A549 (cell line): ENCODE results near the gene PNMA1. TPM values are rescaled to one million over a fixed set of nuclear protein-coding genes. Genes with fewer than 3 reads are reported as not detected.
A peak's percentile ranks its signal among the peaks of the same experiment; 100 is the strongest.

ENCODE experiments used
- ATAC-seq, 2 experiments: fragments of 200-7000 bp in 1 of 2; fragments of >200 bp in 1 of 2; cut with Nextera tagmentation in 1 of 2; cut with Tn5 transposase in 1 of 2; 3 replicates each; pipeline versions ENCODE4 v1.8.0 to v1.9.1; 2018 to 2020; ENCODE audit warnings: mild to moderate bottlenecking in 1 of 2, moderate library complexity in 1 of 2
- CTCF ChIA-PET: fragments of 300-600 bp; sonication (Branson Sonifier 250); formaldehyde crosslinking; extraction: SDS; loops from one replicate; lab custom pipeline; 2021; ENCODE audit warnings: antibody characterized with exemption, inconsistent platforms; lab: Yijun Ruan, JAX
- POLR2A ChIA-PET: fragments of 350-600 bp; formaldehyde crosslinking; extraction: SDS; loops from one replicate; lab custom pipeline; 2021; ENCODE audit warnings: antibody characterized with exemption, inconsistent platforms; lab: Yijun Ruan, JAX
- DNase-seq, 2 experiments: peaks; one replicate each; pipeline versions ENCODE4 v3.0.0 to v3.0.0-alpha.2; 2011 to 2016; ENCODE audit warnings: low read depth in 1 of 2, low spot score in 1 of 2
- FAIRE-seq: peaks from 2 replicates; lab custom pipeline; 2011; peaks lifted over from hg19 to GRCh38; lab: Jason Lieb, UNC
- H3K27ac ChIP-seq, 2 experiments: fragments of >200 bp; sonication (Bioruptor Twin); formaldehyde crosslinking; 3 replicates each; pipeline ENCODE4 v1.5.1; 2016 to 2017
- H3K4me1 ChIP-seq: fragments of >200 bp; sonication (Bioruptor Twin); formaldehyde crosslinking; 3 replicates; pipeline ENCODE4 v1.6.1; 2016
- H3K4me2 ChIP-seq: fragments of >200 bp; sonication (Bioruptor Twin); formaldehyde crosslinking; 3 replicates; pipeline ENCODE4 v1.6.1; 2016
- H3K4me3 ChIP-seq: fragments of >200 bp; sonication (Bioruptor Twin); formaldehyde crosslinking; 3 replicates; pipeline ENCODE4 v1.5.1; 2016
- H3K9me3 ChIP-seq: fragments of >200 bp; sonication (Bioruptor Twin); formaldehyde crosslinking; 3 replicates; pipeline ENCODE4 v1.6.1; 2016
- CBX8 ChIP-seq: fragments of 200-600 bp; sonication (generic); IDR thresholded peaks from 2 replicates; pipeline ENCODE4 v1.6.1; 2016
- CEBPB ChIP-seq, 2 experiments: fragments of >200 bp in 1 of 2; sonication (Bioruptor Twin) in 1 of 2; formaldehyde crosslinking in 1 of 2; IDR thresholded peaks; 2 replicates each; pipeline ENCODE4 v1.6.1; 2012 to 2016
- ESRRA ChIP-seq: fragments of 150-350 bp; IDR thresholded peaks from 2 replicates; pipeline ENCODE4 v1.6.1; 2014; ENCODE audit warnings: mild to moderate bottlenecking, low read length, borderline replicate concordance
- FOSL2 ChIP-seq, 2 experiments: fragments of 450-650 bp in 1 of 2; fragments of >200 bp in 1 of 2; sonication (Bioruptor Twin) in 1 of 2; formaldehyde crosslinking; IDR thresholded peaks; 2 replicates each; pipeline versions ENCODE4 v1.5.0 to v1.6.1; 2016 to 2020; ENCODE audit warnings: mild to moderate bottlenecking in 1 of 2, moderate library complexity in 1 of 2
- MYC ChIP-seq: IDR thresholded peaks from 2 replicates; pipeline ENCODE4 v1.6.1; 2012; ENCODE audit warnings: mild to moderate bottlenecking, inconsistent platforms, low read length, improper control_type of control experiment, borderline replicate concordance
- PHF8 ChIP-seq: fragments of 200-600 bp; sonication (generic); IDR thresholded peaks from 2 replicates; pipeline ENCODE4 v1.6.1; 2016; ENCODE audit warnings: low read depth, mild to moderate bottlenecking, antibody characterized with exemption, moderate library complexity, borderline replicate concordance
- POLR2A ChIP-seq: IDR thresholded peaks from 2 replicates; pipeline ENCODE4 v1.6.1; 2012; ENCODE audit warnings: mild to moderate bottlenecking, low read length
- RAD21 ChIP-seq, 2 experiments: fragments of >200 bp in 1 of 2; sonication (Bioruptor Twin) in 1 of 2; formaldehyde crosslinking in 1 of 2; IDR thresholded peaks in 1 of 2; conservative IDR thresholded peaks in 1 of 2; 2 replicates in 1 of 2; 3 replicates in 1 of 2; pipeline ENCODE4 v1.6.1; 2012 to 2018; ENCODE audit warnings: inconsistent platforms in 1 of 2
- REST ChIP-seq: fragments of 200-600 bp; sonication (generic); IDR thresholded peaks from 2 replicates; pipeline ENCODE4 v1.6.1; 2016; ENCODE audit warnings: antibody characterized with exemption, mild to moderate bottlenecking, moderate library complexity
- SMC3 ChIP-seq: fragments of >200 bp; sonication (Bioruptor Twin); formaldehyde crosslinking; IDR thresholded peaks from 3 replicates; pipeline ENCODE4 v1.6.1; 2018; ENCODE audit warnings: inconsistent platforms
- SREBF2 ChIP-seq: fragments of 450-650 bp; IDR thresholded peaks from 2 replicates; pipeline ENCODE4 v1.6.1; 2014; ENCODE audit warnings: mild to moderate bottlenecking, moderate library complexity
- ZSCAN20 ChIP-seq: fragments of 250-450 bp; sonication (Bioruptor Pico); IDR thresholded peaks from 2 replicates; pipeline ENCODE4 v1.8.0; 2022; ENCODE audit warnings: mild to moderate bottlenecking, moderate library complexity
- WGBS: methylation state at CpG from one replicate; pipeline ENCODE4 v1.1.6; 2017; ENCODE audit errors: missing lambda C conversion rate; 5-methylcytosine and 5-hydroxymethylcytosine counted together
- polyA plus RNA-seq, 4 experiments: library from polyadenylated mRNA; depleted of rRNA in 3 of 4; stranded (reverse); fragments of >200 nt; fragmentation: RNase III in 1 of 4; extraction: RNeasy Plus Mini Kit Qiagen cat#74134 plus additional on column Dnase treatment in 1 of 4; gene quantifications; 2 replicates in 3 of 4; 3 replicates in 1 of 4; pipeline ENCODE4 v1.2.3, GENCODE V29; 2011 to 2017
- TF ChIP-seq, protein P1 (sequence below): IDR thresholded peaks from 2 replicates; pipeline ENCODE4 v1.6.1; 2012
- TF ChIP-seq, protein P2 (sequence below): fragments of >200 bp; sonication (Bioruptor Twin); formaldehyde crosslinking; IDR thresholded peaks from 3 replicates; pipeline ENCODE4 v1.6.1; 2016
- TF ChIP-seq, protein P3 (sequence below): fragments of 450-650 bp; IDR thresholded peaks from 2 replicates; pipeline ENCODE4 v1.6.1; 2014; ENCODE audit warnings: antibody characterized with exemption

PNMA1 gene
- polyA plus RNA-seq, 2 of the 4 experiments (the other 2 are of a cell fraction) = 21.2 to 47.3 TPM

GRCh38 chr14:73700325-73700724 is 13.9 kb downstream of the PNMA1 start:
- no peak overlapping the region for H3K27ac ChIP-seq
- peaks cover 25% of the 10 kb centered on the region for H3K4me1 ChIP-seq
- DNase-seq = no peak
- CTCF ChIA-PET = interaction anchor here (1.4 kb wide), 1 partner anchor 28 kb away, joined by 3 read pairs; no protein-coding TSS in a partner anchor
- peak overlapping the region; percentile 11; the same call in 1 of the 3 replicates for H3K4me2 ChIP-seq
- FAIRE-seq = peak; percentile 7
- no peak for ATAC-seq
- WGBS = 71% methylated on average over 1 of the region's 1 CpG
- POLR2A ChIA-PET = no interaction called here
- no peaks in the 10 kb centered on the region for H3K9me3 ChIP-seq
- no peak overlapping the region for H3K4me3 ChIP-seq
- TF ChIP-seq, protein P1, sequence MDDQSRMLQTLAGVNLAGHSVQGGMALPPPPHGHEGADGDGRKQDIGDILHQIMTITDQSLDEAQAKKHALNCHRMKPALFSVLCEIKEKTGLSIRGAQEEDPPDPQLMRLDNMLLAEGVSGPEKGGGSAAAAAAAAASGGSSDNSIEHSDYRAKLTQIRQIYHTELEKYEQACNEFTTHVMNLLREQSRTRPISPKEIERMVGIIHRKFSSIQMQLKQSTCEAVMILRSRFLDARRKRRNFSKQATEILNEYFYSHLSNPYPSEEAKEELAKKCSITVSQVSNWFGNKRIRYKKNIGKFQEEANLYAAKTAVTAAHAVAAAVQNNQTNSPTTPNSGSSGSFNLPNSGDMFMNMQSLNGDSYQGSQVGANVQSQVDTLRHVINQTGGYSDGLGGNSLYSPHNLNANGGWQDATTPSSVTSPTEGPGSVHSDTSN = no peak
- TF ChIP-seq, protein P2, sequence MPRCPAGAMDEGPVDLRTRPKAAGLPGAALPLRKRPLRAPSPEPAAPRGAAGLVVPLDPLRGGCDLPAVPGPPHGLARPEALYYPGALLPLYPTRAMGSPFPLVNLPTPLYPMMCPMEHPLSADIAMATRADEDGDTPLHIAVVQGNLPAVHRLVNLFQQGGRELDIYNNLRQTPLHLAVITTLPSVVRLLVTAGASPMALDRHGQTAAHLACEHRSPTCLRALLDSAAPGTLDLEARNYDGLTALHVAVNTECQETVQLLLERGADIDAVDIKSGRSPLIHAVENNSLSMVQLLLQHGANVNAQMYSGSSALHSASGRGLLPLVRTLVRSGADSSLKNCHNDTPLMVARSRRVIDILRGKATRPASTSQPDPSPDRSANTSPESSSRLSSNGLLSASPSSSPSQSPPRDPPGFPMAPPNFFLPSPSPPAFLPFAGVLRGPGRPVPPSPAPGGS = no peak
- no peak for TF ChIP-seq ESRRA
- no peak for TF ChIP-seq MYC
- no peak for TF ChIP-seq RAD21 (conservative IDR thresholded peaks at IDR 0.05 in 1 of 2, IDR thresholded peaks at IDR 0.05 in 1 of 2)
- TF ChIP-seq, protein P3, sequence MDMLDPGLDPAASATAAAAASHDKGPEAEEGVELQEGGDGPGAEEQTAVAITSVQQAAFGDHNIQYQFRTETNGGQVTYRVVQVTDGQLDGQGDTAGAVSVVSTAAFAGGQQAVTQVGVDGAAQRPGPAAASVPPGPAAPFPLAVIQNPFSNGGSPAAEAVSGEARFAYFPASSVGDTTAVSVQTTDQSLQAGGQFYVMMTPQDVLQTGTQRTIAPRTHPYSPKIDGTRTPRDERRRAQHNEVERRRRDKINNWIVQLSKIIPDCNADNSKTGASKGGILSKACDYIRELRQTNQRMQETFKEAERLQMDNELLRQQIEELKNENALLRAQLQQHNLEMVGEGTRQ = no peak
- TF ChIP-seq SMC3 = no peak
- TF ChIP-seq, all 56 proteins: peak for 0

DNA sequence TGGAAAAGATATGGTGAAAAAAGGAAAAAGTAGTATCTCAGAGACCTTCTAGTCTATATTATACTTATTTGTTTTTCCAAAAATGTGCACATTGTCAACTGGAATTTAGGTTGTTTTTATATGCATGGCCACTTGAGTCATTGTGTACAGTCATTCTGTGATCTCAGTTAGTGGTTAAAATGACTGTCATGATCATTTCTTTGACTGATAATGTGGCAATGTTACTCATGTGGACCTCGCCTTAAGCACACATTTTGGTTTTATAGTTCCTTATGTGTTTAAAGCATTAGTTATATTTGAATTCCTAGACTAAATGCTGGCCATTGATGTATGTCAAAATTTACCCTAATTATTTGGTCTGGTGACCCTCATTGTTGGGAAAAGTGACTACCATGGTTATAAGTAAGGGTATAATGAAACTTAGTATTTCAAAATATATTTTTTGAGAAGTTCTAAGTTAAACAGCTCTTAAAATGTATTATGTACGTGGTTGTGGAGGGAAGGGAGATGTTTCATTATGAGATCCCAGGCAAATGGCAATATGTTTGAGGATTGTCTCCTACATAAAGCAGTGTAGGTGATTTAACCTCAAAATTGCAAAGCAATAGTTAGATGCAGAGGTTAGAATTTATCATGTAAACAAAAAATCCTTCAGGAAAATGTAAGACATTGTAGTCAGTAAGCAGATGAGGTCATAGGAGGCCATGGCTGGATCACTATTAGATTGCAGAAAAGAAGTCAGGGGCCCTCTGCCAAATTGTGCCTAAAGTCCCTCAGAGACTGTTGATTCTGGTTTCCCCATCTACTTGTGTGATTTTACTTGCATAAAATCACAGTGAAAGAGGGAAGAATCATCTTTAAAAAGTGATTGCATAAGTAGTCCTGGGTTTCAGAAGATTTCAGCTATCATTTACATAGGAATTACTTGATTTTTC is 17.5 kb downstream of the PNMA1 start:
- WGBS = 38% methylated on average over 2 of the region's 2 CpGs
- Histone ChIP-seq H3K4me1 (peaks cover 25% of the 10 kb centered on the region), H3K27ac (peak overlapping the region; percentile 6 to 51; a peak in 3 of 6 replicates), H3K9me3 (no peaks in the 10 kb centered on the region), H3K4me2 (peak overlapping the region; percentile 47), H3K4me3 (no peak overlapping the region)
- ChIA-PET POLR2A (no interaction called here), CTCF (interaction anchor here (0.6 kb wide), 2 partner anchors 81 to 614 kb away, joined by 3 to 7 read pairs; no protein-coding TSS in a partner anchor)
- no peak for TF ChIP-seq ESRRA
- TF ChIP-seq REST = no peak
- TF ChIP-seq PHF8 = no peak
- TF ChIP-seq, protein P2 = no peak
- TF ChIP-seq, protein P3 = no peak
- no peak for TF ChIP-seq FOSL2 (IDR thresholded peaks at IDR 0.05)
- peak; percentile 82 for TF ChIP-seq FOSL2 (CRISPR knock-in tag; IDR thresholded peaks at IDR 0.05)
- no peak for TF ChIP-seq POLR2A
- TF ChIP-seq CEBPB (IDR thresholded peaks at IDR 0.05) = 0 out of 4 replicates have a peak, but pooled peaks of 1 of the 2 experiments have one; percentile 20
- TF ChIP-seq SREBF2 = no peak
- no peak for TF ChIP-seq CBX8
- no peak for TF ChIP-seq ZSCAN20
- ATAC-seq = peak; percentile 66 to 79; a peak in 4 of 6 replicates
- no peak for FAIRE-seq
- peak; percentile 45 to 61 for DNase-seq
